ENCODE measurements around the gene ATP9A. TPM values are rescaled to one million over a fixed set of nuclear protein-coding genes. Genes with fewer than 3 reads are reported as not detected.
"Not testable (repeated sequence)": the region's sequence is repeated elsewhere in the genome, so short reads cannot be mapped to it uniquely, and the experiment has no call there.

ATP9A gene
- total RNA-seq, 1 experiment from 2014 or later: 7.9 TPM

GRCh38 chr20:51578145-51578459 is 190.1 kb downstream of the ATP9A start:
- no peak for DNase-seq (ENCODE audit: low read depth)

GRCh38 chr20:51577432-51578144 is 190.6 kb downstream of the ATP9A start:
- no peak for DNase-seq (ENCODE audit: low read depth)

- DNase-seq (ENCODE audit: low read depth): no peak
These were observed 192.7 kb downstream of the ATP9A start for GRCh38 chr20:51575486-51575885.

DNA sequence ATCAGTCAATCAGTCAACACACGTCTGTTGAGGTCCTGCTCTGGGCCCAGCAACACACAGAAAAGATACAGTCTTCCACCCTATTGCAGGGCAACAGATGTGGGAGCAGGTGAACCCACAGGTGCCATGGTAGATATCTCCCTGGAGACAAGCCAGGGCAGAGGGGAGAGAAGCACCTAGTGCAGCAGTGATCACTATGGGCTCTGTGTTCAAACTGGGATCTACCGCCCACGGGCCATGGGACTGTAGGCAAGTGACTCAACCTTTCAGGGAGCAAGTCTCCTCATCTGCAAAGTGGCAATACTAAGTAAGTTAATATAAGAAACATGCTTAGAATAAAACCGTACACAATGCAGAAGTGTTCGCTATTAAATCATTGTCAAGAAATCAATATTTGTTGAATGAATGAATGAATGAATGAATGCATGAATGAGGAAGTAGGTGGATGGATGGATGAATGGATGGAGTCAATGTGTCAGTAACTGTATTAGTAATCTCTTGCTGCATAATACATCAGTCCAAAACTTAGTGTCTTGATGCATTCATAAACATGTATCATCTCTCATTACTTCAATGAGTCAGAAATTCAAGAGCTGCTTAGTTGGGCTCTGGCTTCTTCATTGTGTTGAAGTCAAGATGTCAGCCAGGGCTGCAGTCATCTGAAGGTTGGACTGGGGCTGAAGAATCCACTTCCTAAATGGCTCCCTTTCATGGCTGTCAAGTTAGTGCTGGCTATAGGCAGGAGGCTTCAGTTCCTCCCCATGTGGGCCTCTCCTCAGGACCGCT is 193.7 kb downstream of the ATP9A start:
- no peak for DNase-seq (ENCODE audit: low read depth)

- DNase-seq (ENCODE audit: low read depth): no peak
These were observed 194.5 kb downstream of the ATP9A start for GRCh38 chr20:51573576-51574243.

DNA sequence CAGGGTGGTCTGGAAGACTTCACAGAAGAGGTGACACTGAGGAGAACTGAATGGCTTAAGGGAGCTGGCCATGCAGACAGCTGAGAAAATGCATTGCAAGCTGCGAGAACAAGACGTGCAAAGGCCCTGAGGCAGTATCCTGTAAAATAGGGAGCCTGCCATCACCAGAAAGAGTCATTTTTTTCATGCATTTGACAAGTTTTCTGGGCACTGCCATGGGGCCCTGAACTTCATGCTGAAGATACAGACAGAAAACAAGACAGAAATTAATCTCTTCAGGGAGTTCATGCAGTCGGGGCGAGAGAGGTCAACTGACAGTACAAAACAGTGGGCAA is 196.8 kb downstream of the ATP9A start:
- no peak for DNase-seq (ENCODE audit: low read depth)

- no peak for DNase-seq (ENCODE audit: low read depth)
These were observed 197.3 kb downstream of the ATP9A start for GRCh38 chr20:51570739-51571459.

DNA sequence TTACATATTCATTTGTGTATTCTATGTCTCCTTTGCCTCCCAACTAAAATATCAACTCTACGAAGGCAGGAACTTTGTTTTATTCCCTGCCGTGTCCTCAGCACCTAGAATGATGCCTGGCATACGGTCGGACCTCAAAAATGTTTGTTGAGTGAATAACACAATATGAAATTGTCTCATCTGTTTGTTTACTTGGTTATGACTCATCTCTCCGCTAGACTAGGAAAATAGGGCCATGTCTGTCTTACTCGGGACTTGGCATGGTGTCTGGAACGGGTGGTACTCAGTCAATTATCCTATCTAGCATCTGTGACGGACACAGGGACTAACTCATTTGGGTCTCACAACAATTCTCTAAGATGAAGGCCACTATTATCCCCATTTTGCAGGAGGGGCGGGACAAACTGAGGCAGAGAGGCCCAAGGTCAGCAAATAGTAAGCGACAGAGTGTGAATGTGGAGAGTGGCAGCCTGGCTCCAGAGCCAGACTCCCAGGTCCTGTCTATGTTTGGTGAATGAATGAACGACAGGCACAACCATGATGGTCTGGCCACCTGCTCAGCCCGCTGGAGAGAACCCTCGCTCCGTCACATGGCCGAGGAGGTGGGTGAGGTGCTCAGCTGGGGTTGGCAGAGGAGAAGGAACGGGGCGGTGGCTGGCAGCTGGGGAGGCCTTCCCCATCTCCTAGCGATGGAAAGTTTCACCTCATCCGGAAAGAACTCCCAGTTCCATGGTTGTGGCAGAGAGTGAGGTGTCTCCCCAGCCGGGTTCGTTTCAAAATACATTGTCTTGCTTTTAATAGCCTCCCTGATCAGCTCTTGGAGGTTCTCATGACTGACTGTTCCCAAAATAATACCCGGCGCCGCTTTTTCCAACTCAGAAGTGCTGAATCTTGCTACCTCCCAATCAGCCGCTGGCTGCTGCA is 198.1 kb downstream of the ATP9A start:
- DNase-seq (ENCODE audit: low read depth): peak; percentile 38

- DNase-seq (ENCODE audit: low read depth): not testable (repeated sequence)
These were observed 199.7 kb downstream of the ATP9A start for GRCh38 chr20:51568533-51568932.

- DNase-seq (ENCODE audit: low read depth): no peak
These were observed 200.6 kb downstream of the ATP9A start for GRCh38 chr20:51567622-51568021.

DNA sequence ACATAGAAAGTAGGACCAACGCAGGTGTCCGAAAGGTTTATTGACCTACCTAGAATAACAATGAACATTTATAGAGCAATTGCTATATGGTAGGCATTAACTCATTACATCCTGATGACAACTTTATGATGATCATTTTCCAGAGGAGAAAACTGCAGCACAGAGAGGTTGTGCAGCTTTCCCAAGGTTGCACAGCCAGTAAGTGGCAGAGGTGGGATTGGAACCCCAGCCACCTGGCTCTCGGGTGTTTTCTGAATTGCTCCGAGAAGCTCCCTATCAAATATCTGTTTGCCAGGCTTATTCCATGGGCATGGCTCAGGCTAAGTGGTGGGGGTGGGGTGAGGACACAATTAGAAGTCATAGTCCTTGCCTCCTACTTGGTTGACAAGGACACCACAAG is 201.6 kb downstream of the ATP9A start:
- no peak for DNase-seq (ENCODE audit: low read depth)

DNA sequence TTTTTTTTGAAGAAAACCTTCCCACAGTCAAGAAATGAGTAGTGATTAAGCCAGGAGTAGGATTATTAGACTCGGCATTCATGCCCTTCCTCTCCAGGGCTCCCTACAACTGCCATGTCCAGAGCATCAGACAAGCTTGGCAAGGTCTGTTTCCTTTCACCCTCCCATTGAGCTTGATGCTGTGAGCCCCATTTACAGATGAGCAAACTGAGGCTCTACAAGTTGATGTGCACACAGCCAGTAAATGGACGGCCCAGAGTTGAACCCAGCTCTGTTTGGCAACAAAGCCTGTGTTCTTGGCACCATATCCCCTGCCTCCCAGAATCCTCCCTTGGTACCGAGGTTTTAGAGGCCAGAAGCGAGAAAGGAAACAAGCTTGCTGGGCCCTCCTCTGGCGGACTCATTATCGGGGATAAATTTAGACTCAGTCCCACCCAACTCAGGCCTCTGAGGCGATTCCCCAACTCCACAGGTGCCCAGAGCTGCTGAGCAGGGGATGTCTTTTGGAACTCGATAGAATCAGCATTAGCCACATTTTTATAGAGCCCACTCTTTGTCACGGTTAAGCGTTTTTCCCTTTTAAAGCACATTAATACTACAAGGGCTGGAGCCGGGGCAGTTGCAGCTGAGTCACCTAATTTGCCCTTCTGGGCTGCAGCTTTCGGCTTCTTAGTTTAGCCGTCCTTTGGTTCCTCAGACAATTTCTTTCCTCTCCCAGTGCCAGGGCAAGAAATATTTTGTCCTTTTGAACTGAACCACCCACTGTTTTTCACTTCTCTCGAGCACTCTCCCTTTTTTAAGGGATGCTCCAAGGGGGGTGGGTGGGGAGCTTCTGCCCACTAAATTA is 202.7 kb downstream of the ATP9A start:
- peak; percentile 54 for DNase-seq (ENCODE audit: low read depth)

GRCh38 chr20:51563486-51564332 is 204.5 kb downstream of the ATP9A start:
- DNase-seq (ENCODE audit: low read depth): peak; percentile 82

DNA sequence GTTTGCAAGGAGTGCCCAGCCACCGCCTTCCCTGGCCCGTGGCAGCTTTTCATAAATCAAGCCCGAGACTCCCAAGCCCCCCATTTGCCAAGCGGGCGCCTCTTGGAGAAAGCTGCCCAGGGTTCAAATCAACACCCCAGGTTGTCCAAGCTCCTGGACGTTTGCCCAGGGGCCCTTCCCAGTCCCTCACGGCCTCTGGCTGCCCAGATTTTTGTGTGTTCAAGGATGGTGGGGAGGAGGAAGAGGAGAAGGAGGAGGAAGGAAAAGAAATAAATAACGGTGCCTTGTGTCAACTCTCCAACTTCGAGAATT is 205.1 kb downstream of the ATP9A start:
- DNase-seq (ENCODE audit: low read depth): no peak

- peak; percentile 88 for DNase-seq (ENCODE audit: low read depth)
These were observed 205.6 kb downstream of the ATP9A start for GRCh38 chr20:51562332-51563173.

GRCh38 chr20:51562027-51562331 is 206.2 kb downstream of the ATP9A start:
- DNase-seq (ENCODE audit: low read depth): no peak

GRCh38 chr20:51560550-51561307 is 207.5 kb downstream of the ATP9A start:
- no peak for DNase-seq (ENCODE audit: low read depth)

DNA sequence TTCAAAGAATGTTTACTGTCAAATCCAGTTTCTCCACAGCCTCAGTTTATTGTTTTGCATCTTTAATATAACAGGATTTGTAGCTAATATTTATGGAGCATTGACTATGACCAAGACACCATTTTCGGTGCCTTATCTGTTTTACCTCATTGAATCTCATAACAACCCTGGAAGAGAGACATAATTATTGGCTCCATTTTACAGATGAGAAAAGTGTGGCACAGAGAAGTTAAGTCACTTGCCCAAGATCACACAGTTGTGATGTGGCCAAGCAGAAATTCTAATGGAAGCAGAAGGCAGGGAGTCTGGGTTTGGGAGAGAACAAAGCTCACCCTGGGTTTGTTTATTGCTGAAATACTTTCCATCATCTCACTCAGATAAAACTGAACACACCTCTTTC is 208.1 kb downstream of the ATP9A start:
- DNase-seq (ENCODE audit: low read depth): no peak

Data from Daoy (cell line).